A204.1 (cell line): ENCODE measurements around the gene AASDH.

Source experiments
- FAIRE-seq: peaks from 2 replicates; lab custom pipeline; 2012; peaks lifted over from hg19 to GRCh38; lab: Jason Lieb, UNC

AASDH gene

DNA sequence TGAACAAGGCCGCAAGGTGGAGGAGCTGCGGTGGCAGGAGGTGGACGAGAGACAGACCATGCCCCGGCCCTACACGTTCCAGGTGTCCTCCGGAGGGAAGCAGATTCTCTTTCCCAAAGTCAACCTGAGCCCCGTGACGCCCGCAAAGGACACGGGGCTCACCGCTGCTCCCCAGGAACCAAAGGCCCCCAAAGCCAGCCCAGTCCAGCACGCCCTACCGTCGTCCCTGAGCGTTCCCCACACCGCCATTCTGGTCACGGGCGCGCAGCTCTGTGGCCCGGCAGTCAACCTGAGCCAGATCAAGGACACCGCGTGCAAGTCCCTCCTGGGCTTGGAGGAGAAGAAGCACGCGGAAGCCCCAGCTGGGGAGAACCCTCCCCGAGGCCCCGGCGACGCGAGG is 72.2 kb downstream of the AASDH start:
- no peak for FAIRE-seq

DNA sequence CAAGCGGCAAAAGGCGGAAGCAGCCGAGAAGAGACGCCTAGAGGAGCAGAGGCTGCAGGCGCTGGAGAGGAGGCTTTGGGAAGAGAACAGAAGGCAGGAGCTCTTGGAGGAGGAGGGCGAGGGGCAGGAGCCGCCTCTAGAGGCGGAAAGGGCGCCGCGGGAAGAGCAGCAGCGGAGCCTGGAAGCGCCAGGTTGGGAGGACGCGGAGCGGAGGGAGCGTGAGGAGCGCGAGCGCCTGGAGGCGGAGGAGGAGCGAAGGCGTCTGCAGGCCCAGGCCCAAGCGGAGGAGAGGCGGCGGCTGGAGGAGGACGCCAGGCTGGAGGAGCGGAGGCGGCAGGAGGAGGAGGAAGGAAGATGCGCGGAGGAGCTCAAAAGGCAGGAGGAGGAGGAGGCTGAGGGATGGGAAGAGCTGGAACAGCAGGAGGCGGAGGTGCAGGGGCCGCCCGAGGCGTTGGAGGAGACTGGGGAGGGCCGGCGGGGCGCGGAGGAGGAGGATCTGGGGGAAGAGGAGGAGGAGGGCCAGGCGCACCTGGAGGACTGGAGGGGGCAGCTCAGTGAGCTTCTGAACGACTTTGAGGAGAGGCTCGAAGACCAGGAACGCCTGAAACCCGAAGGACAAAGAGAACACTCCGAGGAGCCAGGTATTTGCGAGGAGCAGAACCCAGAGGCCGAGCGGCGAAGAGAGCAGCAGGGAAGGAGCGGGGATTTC is 72.9 kb downstream of the AASDH start:
- FAIRE-seq, result no peak

- no peak for FAIRE-seq
Measured at GRCh38 chr4:56313132-56313531, 74.2 kb downstream of the AASDH start.

GRCh38 chr4:56311299-56311975 is 75.9 kb downstream of the AASDH start:
- FAIRE-seq, result no peak

GRCh38 chr4:56310401-56311125 is 76.7 kb downstream of the AASDH start:
- no peak for FAIRE-seq

DNA sequence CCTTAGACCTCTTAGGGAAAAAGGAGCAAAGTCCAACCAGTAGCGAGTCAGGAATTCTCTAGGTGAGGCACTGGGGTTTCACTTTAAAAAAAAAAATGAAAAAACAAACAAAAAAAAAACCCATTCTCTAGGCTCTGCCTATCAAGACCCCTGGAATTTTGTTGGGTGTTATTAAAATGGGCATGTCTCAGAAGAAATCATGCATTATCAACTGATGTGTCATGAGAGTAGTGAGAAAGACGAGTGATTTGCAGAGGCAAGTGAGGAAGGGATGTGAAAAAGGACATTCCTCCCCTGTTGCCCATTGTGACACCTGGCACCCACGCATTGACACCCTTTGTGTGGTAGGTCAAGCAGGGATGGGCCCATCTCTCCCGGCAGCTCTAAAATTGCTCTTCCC is 78.9 kb downstream of the AASDH start:
- FAIRE-seq, result no peak

DNA sequence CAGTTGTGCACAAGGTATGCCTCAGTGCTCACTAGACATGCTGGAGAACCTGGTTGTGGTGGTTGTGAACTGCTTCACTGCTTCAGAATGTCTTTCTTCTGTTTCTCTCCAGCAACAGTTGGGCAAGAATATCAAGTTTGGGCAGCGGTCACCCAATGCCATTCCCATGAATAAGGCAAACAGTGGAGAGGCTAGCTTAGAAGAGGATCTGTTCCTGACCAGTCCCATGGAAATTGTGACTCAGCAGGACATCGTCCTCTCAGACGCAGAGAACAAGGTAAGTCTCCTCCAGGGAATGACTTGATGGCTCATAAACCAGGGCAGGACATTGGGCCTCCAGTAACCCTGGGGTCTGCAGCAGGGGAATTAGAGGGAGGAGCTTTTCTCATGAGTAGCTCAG is 79.9 kb downstream of the AASDH start:
- FAIRE-seq, result no peak

- FAIRE-seq, result no peak
Measured at GRCh38 chr4:56305390-56305789, 81.9 kb downstream of the AASDH start.

DNA sequence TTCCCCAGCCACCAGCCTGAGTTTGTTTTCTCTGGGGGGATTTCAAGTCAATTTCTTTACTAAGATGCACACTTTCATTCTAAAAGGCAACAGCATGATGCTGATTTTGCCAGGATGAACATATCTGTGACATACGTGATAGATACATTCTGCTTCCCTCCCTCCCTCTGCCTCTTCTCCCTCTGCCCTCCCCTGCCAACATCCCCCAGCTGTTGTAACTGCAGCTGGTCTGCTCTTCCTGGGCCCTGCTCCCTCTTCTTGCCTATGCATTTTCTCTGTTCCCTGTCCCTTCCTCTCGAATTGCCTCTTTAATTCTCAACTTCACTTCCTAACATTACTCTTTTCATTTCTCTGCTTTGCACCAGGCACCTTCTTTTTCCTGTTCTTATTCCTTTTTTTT is 83.4 kb downstream of the AASDH start:
- FAIRE-seq, result no peak

GRCh38 chr4:56302760-56303159 is 84.5 kb downstream of the AASDH start:
- no peak for FAIRE-seq

DNA sequence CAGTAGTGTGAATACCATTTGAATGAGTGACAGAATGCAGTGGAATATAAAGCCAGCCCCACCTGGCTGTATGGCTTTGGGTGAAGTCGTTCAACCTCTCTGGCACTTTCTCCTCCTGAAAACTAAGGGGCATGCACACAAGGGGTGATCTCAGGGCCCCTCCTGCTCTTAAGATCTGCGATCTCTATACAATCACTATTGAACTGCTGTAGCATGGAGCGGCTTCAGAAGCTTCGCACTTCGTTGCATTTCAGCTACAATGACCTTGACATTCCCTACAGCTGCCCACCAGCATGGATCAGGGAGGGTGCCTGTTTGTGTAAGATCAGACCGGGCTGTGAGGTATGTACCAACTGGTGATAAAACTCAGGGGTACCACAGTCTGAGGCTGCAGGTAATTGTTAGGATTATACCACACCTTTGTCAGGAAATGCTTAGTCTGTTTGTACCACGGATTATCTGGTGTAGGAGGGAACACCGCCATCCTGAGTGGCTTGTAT is 85.2 kb downstream of the AASDH start:
- no peak for FAIRE-seq

DNA sequence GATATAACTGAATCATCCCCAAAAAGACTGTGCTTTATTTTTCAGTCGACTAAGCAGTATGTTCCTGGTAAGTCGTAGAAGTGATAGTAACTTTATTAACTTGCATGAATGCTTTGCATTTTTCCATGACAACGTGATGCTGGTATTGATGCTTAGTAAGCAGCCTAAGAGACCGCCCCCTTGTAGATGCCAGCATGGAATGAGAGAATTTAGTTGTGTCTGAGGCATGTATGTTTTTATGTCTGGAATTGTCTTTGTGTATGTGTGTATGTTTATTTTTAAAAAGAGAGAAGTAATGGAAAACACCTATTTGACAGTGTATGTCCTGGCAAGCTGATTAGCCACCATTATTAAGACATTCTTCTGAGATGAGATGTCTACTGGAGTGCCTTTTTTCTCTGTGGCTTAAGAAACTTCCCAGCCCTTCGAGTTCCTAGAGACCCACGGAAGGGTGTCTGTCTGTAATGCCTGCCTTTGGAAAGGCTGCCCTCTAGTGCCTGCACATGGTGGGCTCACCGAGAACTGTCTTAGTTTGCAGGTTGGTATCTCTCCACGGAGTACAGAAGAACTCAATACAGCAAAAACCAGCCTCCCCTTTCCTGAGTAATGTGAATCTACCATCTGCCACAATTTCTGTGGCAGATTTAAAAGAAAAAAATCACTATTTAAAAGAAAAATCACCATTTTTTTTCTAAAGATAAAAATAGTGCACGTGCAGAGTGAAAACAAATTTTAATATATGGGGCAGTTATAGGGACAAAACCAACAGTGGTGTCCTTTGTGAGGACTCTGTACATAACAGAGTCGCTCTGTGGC is 85.9 kb downstream of the AASDH start:
- FAIRE-seq, result peak; percentile 93

- FAIRE-seq, result no peak
Measured at GRCh38 chr4:56298236-56298635, 89.1 kb downstream of the AASDH start.

GRCh38 chr4:56297776-56298175 is 89.5 kb downstream of the AASDH start:
- no peak for FAIRE-seq

DNA sequence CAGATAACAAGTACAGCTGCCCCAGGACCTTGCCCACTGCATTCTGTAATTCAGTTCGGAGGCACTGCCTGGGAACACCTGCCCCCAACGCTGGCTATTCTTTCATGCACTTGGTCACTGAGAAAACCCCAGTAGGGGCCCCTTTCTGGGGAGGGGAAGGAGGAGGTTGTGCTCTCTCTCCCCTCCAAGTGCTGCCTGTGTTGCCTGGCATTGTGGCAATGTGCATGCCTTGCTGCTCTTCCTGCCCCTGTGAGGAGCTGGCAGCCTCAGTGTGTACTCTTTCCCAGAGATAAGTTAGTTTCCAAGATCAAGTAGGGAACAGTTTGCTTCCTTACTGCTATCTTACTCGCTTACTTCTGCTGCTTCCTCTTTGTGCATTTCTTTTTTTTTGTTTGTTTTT is 90.8 kb downstream of the AASDH start:
- no peak for FAIRE-seq

GRCh38 chr4:56293121-56293520 is 94.2 kb downstream of the AASDH start:
- no peak for FAIRE-seq

DNA sequence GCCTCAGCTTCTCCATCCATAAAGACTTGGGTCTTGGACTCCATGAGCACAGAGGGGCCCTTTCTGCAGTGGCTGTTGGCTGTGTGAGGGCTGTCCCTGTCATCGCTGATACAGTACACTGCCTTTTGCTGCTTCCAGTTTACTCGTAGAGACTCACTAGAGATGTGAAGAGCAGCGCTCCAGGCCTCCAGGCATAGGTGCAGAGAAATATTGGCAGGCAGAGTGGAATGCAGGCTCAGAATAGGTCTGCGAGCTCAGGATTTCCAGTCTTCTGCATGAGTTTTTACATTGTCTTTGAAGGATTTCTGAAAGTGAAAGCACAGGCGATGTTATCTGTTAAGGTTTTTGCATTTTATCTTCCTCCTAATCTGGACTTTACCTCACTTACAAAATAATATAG is 97.4 kb downstream of the AASDH start:
- FAIRE-seq, result no peak

DNA sequence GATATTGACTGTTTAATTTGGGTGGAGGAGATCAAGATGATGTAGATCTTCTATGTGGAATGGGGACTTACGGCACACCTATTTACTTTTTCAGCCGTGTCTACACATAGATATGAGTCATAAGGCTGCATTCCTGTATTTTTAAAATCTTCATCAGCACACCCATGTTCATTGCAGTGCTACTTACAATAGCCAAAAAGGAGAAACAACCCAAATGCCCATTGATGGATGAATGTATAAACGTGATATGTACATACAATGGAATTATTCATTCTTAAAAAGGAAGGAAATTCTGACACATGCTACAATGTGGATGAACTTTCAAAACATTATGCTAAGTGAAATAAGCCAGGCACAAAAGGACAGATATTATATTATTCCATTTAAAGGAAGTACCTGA is 98.6 kb downstream of the AASDH start:
- no peak for FAIRE-seq
